HepG2 (cell line): Measurements from ENCODE around the gene XRCC1. TPM values are rescaled to one million over a fixed set of nuclear protein-coding genes. Genes with fewer than 3 reads are reported as not detected.

Source experiments
- ETV5 ChIP-seq: IDR thresholded peaks from 2 replicates; pipeline ENCODE4 v1.6.1; 2018; ENCODE audit warnings: missing biosample characterization, missing genetic modification reagents, inconsistent platforms, borderline replicate concordance
- JDP2 ChIP-seq: sonication (generic); formaldehyde crosslinking; IDR thresholded peaks from 2 replicates; pipeline ENCODE4 v1.8.1; 2022; ENCODE audit warnings: missing genetic modification reagents, borderline replicate concordance
- MBD4 ChIP-seq: IDR thresholded peaks from 2 replicates; pipeline ENCODE4 v1.6.1; 2012; ENCODE audit warnings: low read length, inconsistent platforms, borderline replicate concordance
- RARG ChIP-seq: sonication (generic); formaldehyde crosslinking; IDR thresholded peaks from 2 replicates; pipeline ENCODE4 v1.4.0; 2020; ENCODE audit warnings: low read depth, mild to moderate bottlenecking, missing genetic modification reagents
- RXRB ChIP-seq: IDR thresholded peaks from 2 replicates; pipeline ENCODE4 v1.6.1; 2016; ENCODE audit warnings: borderline replicate concordance, missing genetic modification reagents, missing compliant biosample characterization
- ZFX ChIP-seq: sonication (generic); formaldehyde crosslinking; IDR thresholded peaks from 2 replicates; pipeline ENCODE4 v1.4.0; 2020; ENCODE audit warnings: mild to moderate bottlenecking, low read depth, missing genetic modification reagents, moderate library complexity
- ZIK1 ChIP-seq: sonication (generic); formaldehyde crosslinking; IDR thresholded peaks from 2 replicates; pipeline ENCODE4 v1.5.0; 2020; ENCODE audit warnings: mild to moderate bottlenecking, low read depth, missing genetic modification reagents, borderline replicate concordance
- ZKSCAN5 ChIP-seq: sonication (generic); formaldehyde crosslinking; IDR thresholded peaks from 2 replicates; pipeline ENCODE4 v1.5.1; 2020; ENCODE audit warnings: mild to moderate bottlenecking, missing genetic modification reagents
- ZNF260 ChIP-seq: sonication (generic); formaldehyde crosslinking; IDR thresholded peaks from 2 replicates; pipeline ENCODE4 v1.4.0; 2020; ENCODE audit warnings: missing genetic modification reagents, low read depth, mild to moderate bottlenecking, borderline replicate concordance
- ZNF567 ChIP-seq: sonication (generic); formaldehyde crosslinking; IDR thresholded peaks from 2 replicates; pipeline ENCODE4 v1.8.1; 2023; ENCODE audit warnings: mild to moderate bottlenecking, missing genetic modification reagents, borderline replicate concordance
- ZNF816 ChIP-seq: sonication (generic); formaldehyde crosslinking; IDR thresholded peaks from 2 replicates; pipeline ENCODE4 v1.8.0; 2022; ENCODE audit warnings: missing genetic modification reagents, mild to moderate bottlenecking, borderline replicate concordance
- ZSCAN29 ChIP-seq: sonication (generic); formaldehyde crosslinking; conservative IDR thresholded peaks from 2 replicates; pipeline ENCODE4 v1.4.0; 2020; ENCODE audit warnings: mild to moderate bottlenecking, missing genetic modification reagents
- polyA plus RNA-seq, 8 experiments: library from polyadenylated mRNA; depleted of rRNA in 3 of 8; stranded (reverse) in 7 of 8; unstranded in 1 of 8; fragments of >200 nt; fragmentation: Illumina TruSeq in 4 of 8; extraction: Trizol in 4 of 8; gene quantifications; 2 replicates each; pipeline versions ENCODE4 v1.2.1 to v1.2.3, GENCODE V29; 2011 to 2016; ENCODE audit warnings: low read depth in 4 of 8, missing spikeins in 1 of 8, mixed read lengths in 1 of 8; ENCODE audit not compliant: insufficient read depth in 1 of 8
- total RNA-seq, 5 experiments: library from RNA; depleted of rRNA; stranded (reverse); fragments of >200 nt; fragmentation: Illumina TruSeq; extraction: Trizol; gene quantifications; 2 replicates each; pipeline ENCODE4 v1.2.3, GENCODE V29; 2016; ENCODE audit warnings: low read depth in 1 of 5
- TF ChIP-seq, protein P1 (sequence below): sonication (generic); formaldehyde crosslinking; IDR thresholded peaks from 2 replicates; pipeline ENCODE4 v1.4.0; 2020; ENCODE audit warnings: mild to moderate bottlenecking, missing genetic modification reagents
- TF ChIP-seq, protein P2 (sequence below): sonication (generic); formaldehyde crosslinking; conservative IDR thresholded peaks from 2 replicates; pipeline ENCODE4 v1.8.1; 2023; ENCODE audit warnings: missing genetic modification reagents
- TF ChIP-seq, protein P3 (sequence below): sonication (generic); formaldehyde crosslinking; IDR thresholded peaks from 2 replicates; pipeline ENCODE4 v1.5.1; 2020; ENCODE audit warnings: mild to moderate bottlenecking, moderate library complexity, missing genetic modification reagents
- TF ChIP-seq, protein P4 (sequence below): sonication (generic); formaldehyde crosslinking; IDR thresholded peaks from 2 replicates; pipeline ENCODE4 v1.5.0; 2020; ENCODE audit warnings: missing genetic modification reagents

XRCC1 gene
- total and polyA plus RNA-seq, 2 of the 13 experiments (the other 11 are each of a cell fraction or from before 2014, with no cell fraction given) = 24.7 to 26.3 TPM

DNA sequence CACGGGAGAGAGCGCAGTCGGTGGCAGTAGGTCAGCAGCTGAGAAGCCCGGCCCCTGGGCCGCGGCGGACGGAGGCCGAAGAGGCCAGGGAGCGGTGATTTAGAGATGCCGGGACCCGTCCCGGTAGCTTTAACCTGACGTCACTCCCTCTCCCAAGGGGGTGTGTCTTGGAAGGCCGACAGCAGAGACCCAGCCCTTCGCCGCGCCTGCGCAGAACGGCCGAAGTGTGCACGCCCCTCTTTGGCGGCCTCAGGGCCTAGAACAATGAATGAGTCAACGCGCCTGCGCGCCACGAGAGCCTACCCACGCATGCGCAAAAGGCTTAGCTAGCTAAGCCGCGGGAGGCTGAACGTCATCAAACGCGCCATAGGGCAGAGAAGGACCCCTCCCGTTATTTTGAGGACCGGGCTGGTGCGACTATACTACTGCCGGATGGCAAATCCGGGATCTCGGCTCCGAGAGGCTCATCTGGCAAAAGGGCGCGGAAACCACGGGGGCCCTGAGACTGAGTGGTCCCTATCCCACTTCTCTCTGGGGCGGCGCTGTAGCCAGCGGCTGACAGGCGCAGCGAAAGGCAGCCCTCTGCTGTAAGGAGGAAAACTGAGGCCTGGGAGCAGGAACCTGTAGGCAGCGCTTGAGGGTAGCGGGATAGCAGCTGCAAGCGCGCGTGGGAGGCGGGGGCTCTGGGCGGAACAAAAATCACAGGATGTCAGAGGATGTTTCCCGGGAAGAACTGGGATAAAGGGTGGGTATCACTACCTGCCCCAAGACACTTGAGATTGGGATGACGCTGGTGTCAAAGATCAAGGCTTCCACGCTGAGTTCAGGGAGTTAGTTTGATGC is 20.9 kb upstream of the XRCC1 start, which contains the start of the genes IRGQ and ZNF576 (continued):
- TF ChIP-seq, protein P1, sequence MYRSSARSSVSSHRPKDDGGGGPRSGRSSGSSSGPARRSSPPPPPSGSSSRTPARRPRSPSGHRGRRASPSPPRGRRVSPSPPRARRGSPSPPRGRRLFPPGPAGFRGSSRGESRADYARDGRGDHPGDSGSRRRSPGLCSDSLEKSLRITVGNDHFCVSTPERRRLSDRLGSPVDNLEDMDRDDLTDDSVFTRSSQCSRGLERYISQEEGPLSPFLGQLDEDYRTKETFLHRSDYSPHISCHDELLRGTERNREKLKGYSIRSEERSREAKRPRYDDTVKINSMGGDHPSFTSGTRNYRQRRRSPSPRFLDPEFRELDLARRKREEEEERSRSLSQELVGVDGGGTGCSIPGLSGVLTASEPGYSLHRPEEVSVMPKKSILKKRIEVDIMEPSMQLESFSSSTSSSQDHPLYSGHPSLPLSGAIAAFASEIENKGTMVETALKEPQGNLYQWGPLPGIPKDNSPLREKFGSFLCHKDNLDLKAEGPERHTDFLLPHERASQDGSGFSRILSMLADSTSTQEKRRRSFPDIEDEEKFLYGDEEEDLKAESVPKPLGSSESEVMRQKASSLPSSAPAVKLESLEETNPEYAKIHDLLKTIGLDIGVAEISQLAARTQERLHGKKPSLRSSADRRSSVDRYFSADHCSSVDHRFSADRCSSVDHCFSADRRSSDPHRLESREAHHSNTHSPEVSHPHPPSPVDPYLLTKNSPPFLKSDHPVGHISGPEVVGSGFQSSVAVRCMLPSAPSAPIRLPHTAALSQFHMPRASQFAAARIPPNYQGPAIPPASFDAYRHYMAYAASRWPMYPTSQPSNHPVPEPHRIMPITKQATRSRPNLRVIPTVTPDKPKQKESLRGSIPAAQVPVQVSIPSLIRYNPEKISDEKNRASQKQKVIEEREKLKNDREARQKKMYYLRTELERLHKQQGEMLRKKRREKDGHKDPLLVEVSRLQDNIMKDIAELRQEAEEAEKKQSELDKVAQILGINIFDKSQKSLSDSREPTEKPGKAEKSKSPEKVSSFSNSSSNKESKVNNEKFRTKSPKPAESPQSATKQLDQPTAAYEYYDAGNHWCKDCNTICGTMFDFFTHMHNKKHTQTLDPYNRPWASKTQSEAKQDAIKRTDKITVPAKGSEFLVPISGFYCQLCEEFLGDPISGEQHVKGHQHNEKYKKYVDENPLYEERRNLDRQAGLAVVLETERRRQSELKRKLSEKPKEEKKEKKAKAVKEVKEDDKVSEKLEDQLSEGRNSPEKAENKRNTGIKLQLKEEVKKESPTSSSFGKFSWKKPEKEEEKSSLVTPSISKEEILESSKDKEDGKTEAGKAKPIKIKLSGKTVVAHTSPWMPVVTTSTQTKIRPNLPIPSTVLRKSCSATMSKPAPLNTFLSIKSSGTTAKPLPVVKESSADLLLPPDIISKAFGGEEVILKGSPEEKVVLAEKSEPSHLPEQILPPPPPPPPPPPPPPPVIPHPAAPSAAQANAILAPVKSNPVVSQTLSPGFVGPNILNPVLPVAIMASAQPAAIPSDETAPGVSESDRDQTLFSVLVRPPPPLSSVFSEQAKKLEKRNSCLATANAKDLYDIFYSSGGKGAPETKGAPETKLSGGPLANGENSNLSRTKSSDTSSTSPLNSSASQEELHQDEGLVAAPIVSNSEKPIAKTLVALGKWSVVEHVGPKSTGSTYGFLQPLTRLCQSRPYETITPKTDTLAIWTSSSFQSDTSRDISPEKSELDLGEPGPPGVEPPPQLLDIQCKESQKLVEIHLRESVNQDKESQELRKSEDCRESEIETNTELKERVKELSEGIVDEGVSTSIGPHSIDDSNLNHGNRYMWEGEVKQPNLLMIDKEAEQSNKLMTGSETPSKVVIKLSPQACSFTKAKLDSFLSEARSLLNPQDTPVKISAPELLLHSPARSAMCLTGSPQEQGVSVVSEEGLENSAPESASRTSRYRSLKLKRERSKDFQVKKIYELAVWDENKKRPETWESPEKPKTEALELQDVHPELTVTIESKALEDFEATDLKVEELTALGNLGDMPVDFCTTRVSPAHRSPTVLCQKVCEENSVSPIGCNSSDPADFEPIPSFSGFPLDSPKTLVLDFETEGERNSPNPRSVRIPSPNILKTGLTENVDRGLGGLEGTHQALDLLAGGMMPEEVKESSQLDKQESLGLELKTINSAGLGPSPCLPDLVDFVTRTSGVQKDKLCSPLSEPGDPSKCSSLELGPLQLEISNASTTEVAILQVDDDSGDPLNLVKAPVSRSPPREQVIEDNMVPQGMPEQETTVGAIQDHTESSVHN (CRISPR knock-in tag) = no peak
- TF ChIP-seq ZKSCAN5 (CRISPR knock-in tag) (no peak), ETV5 (CRISPR knock-in tag) (no peak), RXRB (CRISPR knock-in tag) (peak; percentile 65; the same call in 1 of the 2 replicates), ZNF816 (CRISPR knock-in tag) (no peak), ZNF260 (no peak), ZNF567 (0 out of 2 replicates have a peak, but pooled peaks have one; percentile 69), ZFX (CRISPR knock-in tag) (peak; percentile 83), RARG (no peak), MBD4 (no peak), ZSCAN29 (CRISPR knock-in tag) (no peak), JDP2 (CRISPR knock-in tag) (no peak), ZIK1 (CRISPR knock-in tag) (no peak)
- TF ChIP-seq, protein P2, sequence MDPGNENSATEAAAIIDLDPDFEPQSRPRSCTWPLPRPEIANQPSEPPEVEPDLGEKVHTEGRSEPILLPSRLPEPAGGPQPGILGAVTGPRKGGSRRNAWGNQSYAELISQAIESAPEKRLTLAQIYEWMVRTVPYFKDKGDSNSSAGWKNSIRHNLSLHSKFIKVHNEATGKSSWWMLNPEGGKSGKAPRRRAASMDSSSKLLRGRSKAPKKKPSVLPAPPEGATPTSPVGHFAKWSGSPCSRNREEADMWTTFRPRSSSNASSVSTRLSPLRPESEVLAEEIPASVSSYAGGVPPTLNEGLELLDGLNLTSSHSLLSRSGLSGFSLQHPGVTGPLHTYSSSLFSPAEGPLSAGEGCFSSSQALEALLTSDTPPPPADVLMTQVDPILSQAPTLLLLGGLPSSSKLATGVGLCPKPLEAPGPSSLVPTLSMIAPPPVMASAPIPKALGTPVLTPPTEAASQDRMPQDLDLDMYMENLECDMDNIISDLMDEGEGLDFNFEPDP (CRISPR knock-in tag) = no peak
- TF ChIP-seq, protein P3, sequence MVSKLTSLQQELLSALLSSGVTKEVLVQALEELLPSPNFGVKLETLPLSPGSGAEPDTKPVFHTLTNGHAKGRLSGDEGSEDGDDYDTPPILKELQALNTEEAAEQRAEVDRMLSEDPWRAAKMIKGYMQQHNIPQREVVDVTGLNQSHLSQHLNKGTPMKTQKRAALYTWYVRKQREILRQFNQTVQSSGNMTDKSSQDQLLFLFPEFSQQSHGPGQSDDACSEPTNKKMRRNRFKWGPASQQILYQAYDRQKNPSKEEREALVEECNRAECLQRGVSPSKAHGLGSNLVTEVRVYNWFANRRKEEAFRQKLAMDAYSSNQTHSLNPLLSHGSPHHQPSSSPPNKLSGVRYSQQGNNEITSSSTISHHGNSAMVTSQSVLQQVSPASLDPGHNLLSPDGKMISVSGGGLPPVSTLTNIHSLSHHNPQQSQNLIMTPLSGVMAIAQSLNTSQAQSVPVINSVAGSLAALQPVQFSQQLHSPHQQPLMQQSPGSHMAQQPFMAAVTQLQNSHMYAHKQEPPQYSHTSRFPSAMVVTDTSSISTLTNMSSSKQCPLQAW (CRISPR knock-in tag) = peak; percentile 94
- TF ChIP-seq, protein P4, sequence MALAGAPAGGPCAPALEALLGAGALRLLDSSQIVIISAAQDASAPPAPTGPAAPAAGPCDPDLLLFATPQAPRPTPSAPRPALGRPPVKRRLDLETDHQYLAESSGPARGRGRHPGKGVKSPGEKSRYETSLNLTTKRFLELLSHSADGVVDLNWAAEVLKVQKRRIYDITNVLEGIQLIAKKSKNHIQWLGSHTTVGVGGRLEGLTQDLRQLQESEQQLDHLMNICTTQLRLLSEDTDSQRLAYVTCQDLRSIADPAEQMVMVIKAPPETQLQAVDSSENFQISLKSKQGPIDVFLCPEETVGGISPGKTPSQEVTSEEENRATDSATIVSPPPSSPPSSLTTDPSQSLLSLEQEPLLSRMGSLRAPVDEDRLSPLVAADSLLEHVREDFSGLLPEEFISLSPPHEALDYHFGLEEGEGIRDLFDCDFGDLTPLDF (CRISPR knock-in tag) = peak; percentile 70; the same call in 1 of the 2 replicates
